ENCODE data around the gene STRIP1. TPM values are rescaled to one million over a fixed set of nuclear protein-coding genes. Genes with fewer than 3 reads are reported as not detected.

The STRIP1 gene
- total RNA-seq, 2 donors from 2014 or later: 14.6 to 19.1 TPM

- peak overlapping the region in 1 of 2 donors; percentile 12 for H3K27ac ChIP-seq
- no peak overlapping the region for H3K4me3 ChIP-seq
- no peaks in the 10 kb centered on the region for H3K9me3 ChIP-seq
- peaks cover 0 to 23% of the 10 kb centered on the region in 2 donors for H3K4me1 ChIP-seq
- H3K27me3 ChIP-seq: no peaks in the 10 kb centered on the region
- no peak for DNase-seq (ENCODE audit: low spot score)
- TF ChIP-seq, protein P1, sequence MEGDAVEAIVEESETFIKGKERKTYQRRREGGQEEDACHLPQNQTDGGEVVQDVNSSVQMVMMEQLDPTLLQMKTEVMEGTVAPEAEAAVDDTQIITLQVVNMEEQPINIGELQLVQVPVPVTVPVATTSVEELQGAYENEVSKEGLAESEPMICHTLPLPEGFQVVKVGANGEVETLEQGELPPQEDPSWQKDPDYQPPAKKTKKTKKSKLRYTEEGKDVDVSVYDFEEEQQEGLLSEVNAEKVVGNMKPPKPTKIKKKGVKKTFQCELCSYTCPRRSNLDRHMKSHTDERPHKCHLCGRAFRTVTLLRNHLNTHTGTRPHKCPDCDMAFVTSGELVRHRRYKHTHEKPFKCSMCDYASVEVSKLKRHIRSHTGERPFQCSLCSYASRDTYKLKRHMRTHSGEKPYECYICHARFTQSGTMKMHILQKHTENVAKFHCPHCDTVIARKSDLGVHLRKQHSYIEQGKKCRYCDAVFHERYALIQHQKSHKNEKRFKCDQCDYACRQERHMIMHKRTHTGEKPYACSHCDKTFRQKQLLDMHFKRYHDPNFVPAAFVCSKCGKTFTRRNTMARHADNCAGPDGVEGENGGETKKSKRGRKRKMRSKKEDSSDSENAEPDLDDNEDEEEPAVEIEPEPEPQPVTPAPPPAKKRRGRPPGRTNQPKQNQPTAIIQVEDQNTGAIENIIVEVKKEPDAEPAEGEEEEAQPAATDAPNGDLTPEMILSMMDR (IDR thresholded peaks at IDR 0.05): no peak
- H3K36me3 ChIP-seq: peaks cover 96% of the 10 kb centered on the region
These were observed 16.8 kb downstream of the STRIP1 start for GRCh38 chr1:110051262-110051648.

DNA sequence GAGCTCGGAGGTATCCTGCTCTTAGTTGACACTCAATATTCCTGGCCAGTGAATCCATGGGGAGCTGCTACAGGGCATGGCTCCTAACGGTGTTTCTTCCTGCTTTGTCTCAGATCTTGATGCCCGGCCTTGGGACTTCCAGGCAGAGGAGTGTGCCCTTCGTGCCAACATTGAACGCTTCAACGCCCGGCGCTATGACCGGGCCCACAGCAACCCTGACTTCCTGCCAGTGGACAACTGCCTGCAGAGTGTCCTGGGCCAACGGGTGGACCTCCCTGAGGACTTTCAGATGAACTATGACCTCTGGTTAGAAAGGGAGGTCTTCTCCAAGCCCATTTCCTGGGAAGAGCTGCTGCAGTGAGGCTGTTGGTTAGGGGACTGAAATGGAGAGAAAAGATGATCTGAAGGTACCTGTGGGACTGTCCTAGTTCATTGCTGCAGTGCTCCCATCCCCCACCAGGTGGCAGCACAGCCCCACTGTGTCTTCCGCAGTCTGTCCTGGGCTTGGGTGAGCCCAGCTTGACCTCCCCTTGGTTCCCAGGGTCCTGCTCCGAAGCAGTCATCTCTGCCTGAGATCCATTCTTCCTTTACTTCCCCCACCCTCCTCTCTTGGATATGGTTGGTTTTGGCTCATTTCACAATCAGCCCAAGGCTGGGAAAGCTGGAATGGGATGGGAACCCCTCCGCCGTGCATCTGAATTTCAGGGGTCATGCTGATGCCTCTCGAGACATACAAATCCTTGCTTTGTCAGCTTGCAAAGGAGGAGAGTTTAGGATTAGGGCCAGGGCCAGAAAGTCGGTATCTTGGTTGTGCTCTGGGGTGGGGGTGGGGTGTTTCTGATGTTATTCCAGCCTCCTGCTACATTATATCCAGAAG, 19.4 kb downstream of the STRIP1 start:
- Histone ChIP-seq H3K4me3 (no peak overlapping the region), H3K27ac (no peak overlapping the region), H3K36me3 (peaks cover 95% of the 10 kb centered on the region), H3K4me1 (peaks cover 0 to 31% of the 10 kb centered on the region in 2 donors), H3K9me3 (no peaks in the 10 kb centered on the region), H3K27me3 (no peaks in the 10 kb centered on the region)
- DNase-seq (ENCODE audit: low spot score): peak; percentile 70
- TF ChIP-seq, protein P1 (IDR thresholded peaks at IDR 0.05): peak; percentile 89 to 97

DNA sequence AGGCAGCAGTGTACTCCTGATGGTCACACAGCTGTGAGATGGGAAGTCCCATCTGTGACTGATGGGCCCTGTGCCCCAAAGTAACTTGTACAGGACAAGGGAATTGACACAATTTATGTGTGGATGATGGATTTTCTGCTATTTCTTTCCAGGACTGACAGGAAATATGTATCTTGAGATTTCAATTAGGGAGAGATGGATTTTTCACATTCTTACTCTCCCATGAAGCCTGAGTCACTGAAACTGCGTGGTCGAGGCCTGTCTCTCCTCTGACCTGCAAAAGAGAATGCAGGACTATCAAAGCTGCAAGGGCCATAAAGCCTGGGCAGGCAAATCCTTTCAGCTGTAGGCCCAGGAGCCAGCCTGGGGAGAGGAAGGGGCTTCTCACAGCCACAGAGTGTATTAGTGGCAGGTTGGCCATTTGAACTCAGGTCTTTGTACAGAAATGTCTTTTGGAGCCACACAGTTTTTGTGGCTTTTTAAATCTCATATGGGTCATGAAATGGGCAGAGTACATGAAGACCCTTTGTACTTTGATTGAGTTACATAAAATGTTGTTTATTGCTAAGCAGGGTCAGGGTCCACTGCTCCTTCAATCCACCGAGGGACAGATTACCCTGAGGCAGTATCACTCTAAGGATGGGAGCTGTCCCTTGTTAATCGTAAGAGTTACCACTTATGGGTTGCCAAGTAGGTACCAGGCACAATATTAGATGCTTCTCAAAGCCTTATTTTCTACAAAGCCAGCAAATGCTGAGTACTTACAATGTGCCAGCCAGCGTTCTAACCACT, 21.3 kb downstream of the STRIP1 start:
- TF ChIP-seq, protein P1 (IDR thresholded peaks at IDR 0.05): no peak
- no peak overlapping the region for H3K27ac ChIP-seq

DNA sequence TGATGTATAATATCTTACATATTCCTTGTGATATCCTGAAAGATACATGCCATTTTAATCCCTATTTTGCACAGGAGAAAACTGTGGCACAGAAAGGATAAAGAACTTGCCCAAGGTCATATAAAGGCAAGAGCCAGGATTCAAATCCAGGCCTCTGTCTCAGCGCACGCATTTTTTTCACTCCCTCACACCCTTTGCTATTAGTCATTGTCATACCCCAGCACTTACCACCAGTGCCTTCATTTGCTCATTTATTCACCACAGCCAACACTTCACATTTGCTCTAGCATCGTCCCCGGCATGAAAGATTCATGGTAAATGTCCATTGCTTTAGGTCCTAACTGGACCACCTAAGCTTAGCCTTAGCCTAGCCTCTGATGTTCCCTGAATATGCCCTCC, 21.9 kb downstream of the STRIP1 start:
- no peak for DNase-seq (ENCODE audit: low spot score)
- peaks cover 0 to 19% of the 10 kb centered on the region in 2 donors for H3K4me1 ChIP-seq
- H3K9me3 ChIP-seq: no peaks in the 10 kb centered on the region
- no peak overlapping the region for H3K4me3 ChIP-seq
- TF ChIP-seq, protein P1 (IDR thresholded peaks at IDR 0.05): no peak
- H3K27me3 ChIP-seq: no peaks in the 10 kb centered on the region
- H3K27ac ChIP-seq: no peak overlapping the region
- peaks cover 73% of the 10 kb centered on the region for H3K36me3 ChIP-seq

More for the DNA sequence above, 21.3 kb downstream of the STRIP1 start:
- Histone ChIP-seq H3K36me3 (peaks cover 79% of the 10 kb centered on the region), H3K9me3 (no peaks in the 10 kb centered on the region), H3K27me3 (no peaks in the 10 kb centered on the region), H3K4me1 (peaks cover 0 to 23% of the 10 kb centered on the region in 2 donors), H3K4me3 (no peak overlapping the region)
- no peak for DNase-seq (ENCODE audit: low spot score)

DNA sequence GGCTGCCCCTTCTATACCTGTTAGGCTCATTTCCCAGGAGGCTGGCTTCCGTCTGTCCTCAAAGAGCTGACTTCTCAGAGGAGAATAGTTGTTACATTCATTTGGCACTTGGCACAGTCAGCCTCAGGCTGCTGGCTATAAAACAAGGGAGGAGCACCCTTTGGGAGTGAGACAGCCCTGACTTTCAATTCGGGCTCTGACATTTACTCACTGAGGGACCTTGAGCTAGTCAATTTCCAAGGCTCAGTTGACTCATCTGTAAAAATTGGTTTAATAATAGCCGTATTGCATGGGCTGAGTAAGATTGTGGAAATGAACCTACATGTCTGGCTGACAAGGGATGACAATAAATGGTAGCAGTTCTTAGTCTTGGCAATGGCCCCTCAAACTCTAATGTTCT, 22.4 kb downstream of the STRIP1 start:
- Histone ChIP-seq H3K27ac (no peak overlapping the region), H3K4me3 (no peak overlapping the region), H3K36me3 (peaks cover 68% of the 10 kb centered on the region), H3K27me3 (no peaks in the 10 kb centered on the region), H3K9me3 (no peaks in the 10 kb centered on the region), H3K4me1 (peaks cover 0 to 14% of the 10 kb centered on the region in 2 donors)
- TF ChIP-seq, protein P1 (IDR thresholded peaks at IDR 0.05): no peak
- no peak for DNase-seq (ENCODE audit: low spot score)
